Amniotic stem cell (primary cell): Measurements from ENCODE around the gene PHEX.

Experiments used
- DNase-seq: peaks from one replicate; lab custom pipeline; 2025; lab: John Stamatoyannopoulos, UW

PHEX gene

GRCh38 chrX:22105231-22105630 lies 73.1 kb downstream of the PHEX start:
- DNase-seq, result no peak

GRCh38 chrX:22105971-22106370 lies 73.8 kb downstream of the PHEX start:
- no peak for DNase-seq

DNA sequence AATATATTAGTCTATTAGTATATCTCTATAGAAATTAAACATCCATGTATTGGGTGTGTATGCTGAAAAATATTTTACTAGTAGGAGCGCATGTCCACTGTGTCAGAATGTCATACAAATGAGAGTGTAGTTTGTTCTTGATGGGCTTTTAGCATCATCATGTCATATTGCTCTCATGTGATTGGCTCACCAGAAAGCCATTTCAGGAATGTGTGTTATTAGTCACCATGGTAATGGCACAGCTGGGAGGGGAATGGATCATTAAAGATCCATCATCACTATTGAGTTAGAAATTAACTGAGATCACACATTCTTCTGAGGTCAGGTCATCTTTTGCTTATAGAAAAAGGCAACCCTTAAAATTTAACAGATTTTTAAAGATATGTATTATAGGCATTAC lies 77.3 kb downstream of the PHEX start:
- DNase-seq, result no peak

DNA sequence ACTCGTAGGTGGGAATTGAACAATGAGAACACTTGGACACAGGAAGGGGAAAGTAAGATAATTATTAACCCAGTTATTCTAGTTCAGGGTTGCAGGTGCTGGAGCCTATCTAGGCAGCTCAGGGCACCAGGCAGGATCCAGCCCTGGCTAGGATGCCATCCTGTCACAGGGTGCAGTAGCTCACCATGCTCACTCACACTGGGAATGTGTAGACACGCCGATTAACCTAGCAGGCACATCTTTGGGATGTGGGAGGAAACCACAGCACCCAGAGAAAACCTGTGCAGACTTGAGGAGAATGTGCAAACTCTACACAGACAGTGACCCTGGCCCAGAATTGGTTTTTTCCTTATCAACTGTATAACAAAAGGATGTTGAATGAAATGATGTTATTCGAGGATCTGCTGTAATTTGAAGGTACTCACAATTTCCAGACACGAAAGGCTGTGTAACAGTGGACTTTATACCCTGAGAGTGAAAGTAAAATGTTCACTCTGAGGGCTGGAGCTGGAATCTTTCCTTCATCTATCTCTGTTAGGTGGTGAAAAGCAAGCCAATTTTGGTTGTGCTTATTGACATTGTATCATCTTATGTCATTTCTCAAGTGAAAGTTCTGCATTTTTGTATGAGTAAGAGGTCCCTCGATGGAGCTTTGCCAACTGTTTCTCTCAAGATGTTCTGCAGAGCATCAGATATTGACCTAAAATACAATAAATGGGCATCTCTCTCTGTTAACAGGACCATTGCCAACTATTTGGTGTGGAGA lies 78.8 kb downstream of the PHEX start:
- DNase-seq, result no peak

- DNase-seq, result no peak
These were observed 84.8 kb downstream of the PHEX start for GRCh38 chrX:22116605-22117546.

GRCh38 chrX:22117633-22118032 lies 85.5 kb downstream of the PHEX start:
- DNase-seq, result no peak

- DNase-seq, result no peak
These were observed 86.2 kb downstream of the PHEX start for GRCh38 chrX:22118161-22118830.

- DNase-seq, result no peak
These were observed 89.0 kb downstream of the PHEX start for GRCh38 chrX:22121161-22121560.

GRCh38 chrX:22122510-22122909 lies 90.4 kb downstream of the PHEX start:
- DNase-seq, result no peak

GRCh38 chrX:22124098-22124497 lies 92.0 kb downstream of the PHEX start:
- DNase-seq, result no peak

DNA sequence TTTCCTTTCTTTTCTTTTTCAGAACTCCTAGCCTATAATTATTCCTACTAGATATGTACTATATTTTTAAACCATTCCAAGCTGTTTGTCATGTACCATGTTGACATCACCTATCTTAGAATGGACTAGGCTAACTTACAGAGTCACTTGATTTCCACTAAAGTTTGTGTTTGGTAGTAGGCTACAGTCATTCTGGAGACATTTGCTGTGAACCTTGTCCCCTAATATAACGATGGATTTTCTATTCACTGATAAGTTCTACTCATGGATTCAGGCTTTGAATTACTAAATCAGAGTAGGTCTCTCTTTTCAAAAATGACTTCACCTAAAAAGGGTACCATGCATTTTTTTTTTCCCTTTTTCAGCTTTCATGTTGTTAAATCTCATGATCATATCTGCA lies 93.4 kb downstream of the PHEX start:
- DNase-seq, result no peak

- DNase-seq, result no peak
These were observed 94.2 kb downstream of the PHEX start for GRCh38 chrX:22126327-22126726.

GRCh38 chrX:22128961-22129360 lies 96.8 kb downstream of the PHEX start:
- DNase-seq, result no peak

DNA sequence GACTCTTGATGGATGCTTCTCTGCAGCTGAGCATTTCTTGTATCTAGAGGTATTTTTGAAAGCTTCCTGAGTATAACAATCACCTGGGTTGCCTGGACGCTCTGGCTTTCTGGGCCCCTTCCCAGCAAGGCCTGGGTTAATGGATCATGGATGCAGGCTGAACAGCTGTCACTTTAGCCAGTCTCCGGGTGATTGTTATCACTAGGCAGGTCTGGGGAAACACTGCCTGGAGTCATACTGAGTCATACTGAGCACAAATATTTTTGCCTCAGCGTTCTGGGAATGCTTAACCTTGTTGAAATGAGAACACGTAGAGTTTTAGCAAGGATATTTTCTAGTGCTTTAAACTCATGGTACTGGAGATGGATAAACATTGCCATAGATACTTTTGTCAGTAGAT lies 102.6 kb downstream of the PHEX start:
- peak; percentile 28 for DNase-seq

- no peak for DNase-seq
These were observed 103.1 kb downstream of the PHEX start for GRCh38 chrX:22135171-22135711.

DNA sequence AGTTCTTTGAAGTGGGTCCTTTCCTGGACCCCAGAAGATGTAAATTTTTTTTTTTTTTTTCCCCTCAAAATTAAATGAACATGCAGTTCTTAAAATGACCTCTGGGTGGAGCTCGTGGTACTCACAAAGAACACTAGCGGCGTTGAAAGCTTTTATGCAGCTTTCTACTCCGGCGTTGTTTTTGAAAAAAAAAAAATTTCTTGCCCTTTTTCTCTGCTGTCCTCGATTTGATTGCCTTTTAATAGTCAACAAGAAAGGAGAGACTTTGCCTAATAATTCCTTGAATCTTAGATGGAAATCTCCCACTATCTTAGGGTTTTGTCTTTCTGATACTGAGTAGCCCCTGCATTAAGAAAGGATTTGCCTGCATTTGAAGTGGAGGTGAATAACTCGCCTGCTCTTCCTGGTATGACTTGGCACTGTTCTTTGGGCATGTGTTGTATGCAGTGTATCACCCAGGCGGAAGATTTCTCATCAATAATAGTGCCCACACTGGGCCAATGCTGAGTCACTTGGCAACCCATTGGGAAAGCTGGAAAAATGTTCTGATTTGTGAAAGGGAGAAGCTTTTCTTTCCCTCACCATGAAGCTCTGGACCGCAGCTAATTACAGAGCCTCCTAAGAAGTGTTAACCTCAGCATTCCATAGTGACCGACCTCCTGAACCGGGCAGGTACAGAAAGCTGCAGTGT lies 104.0 kb downstream of the PHEX start:
- DNase-seq, result peak; percentile 14

GRCh38 chrX:22136711-22137110 lies 104.6 kb downstream of the PHEX start:
- no peak for DNase-seq

DNA sequence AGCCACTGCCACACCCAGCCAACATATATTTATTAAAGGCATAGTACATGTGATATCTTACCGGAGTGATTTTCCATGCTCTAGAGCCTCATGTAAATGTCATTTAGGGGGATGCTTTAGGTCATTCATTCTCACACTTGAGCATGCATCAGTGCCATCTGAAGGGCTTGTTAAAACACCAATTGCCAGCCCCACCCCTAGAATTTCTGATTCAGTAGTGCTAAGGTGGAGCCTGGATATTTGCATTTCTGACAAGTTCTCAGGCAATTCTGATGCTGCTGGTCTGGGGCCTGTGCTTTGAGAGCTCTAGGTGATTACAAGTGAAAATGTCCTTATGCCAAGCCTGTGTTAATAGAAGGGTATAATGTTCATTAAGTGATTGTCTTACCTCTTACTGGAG lies 107.7 kb downstream of the PHEX start:
- DNase-seq, result no peak

GRCh38 chrX:22141047-22141730 lies 109.1 kb downstream of the PHEX start:
- no peak for DNase-seq

- DNase-seq, result no peak
These were observed 115.1 kb downstream of the PHEX start for GRCh38 chrX:22147214-22147613.

DNA sequence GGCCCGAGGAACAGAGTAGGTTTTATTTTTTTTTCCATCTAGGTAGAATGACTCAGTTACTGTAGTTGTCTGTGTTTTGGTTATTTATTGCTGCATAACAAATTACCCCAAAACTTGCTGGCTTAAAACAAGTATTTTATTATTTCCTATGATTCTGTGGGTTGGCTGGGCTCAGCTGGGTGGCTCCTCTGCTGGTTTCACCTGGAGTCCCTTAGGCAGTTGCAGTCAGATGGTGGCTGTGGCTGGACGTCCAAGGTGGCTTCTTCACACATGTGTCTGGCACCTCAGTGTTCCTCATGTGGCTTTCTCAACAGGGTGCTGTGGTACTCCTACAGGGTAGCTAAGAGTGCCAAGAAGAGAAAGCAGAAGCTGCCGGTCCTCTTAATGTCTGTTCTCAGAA lies 115.8 kb downstream of the PHEX start:
- DNase-seq, result no peak
